Nephron progenitor cell (in vitro differentiated cells): ENCODE data around the gene HACD3.

Source experiments
- DNase-seq: peaks from one replicate; pipeline ENCODE4 v3.0.0; 2021
- H3K27ac Mint-ChIP-seq: 2 replicates; pipeline ENCODE4 v1.8.0; 2021; ENCODE audit warnings: mild to moderate bottlenecking, moderate library complexity, mixed read lengths
- H3K27me3 Mint-ChIP-seq: 2 replicates; pipeline ENCODE4 v1.8.0; 2021; ENCODE audit warnings: mild to moderate bottlenecking, low read depth, mixed read lengths; ENCODE audit not compliant: poor library complexity
- H3K36me3 Mint-ChIP-seq: 2 replicates; pipeline ENCODE4 v1.8.0; 2021; ENCODE audit warnings: low read depth, mixed read lengths
- H3K4me1 Mint-ChIP-seq: 2 replicates; pipeline ENCODE4 v1.8.0; 2021; ENCODE audit warnings: mixed read lengths
- H3K4me3 Mint-ChIP-seq: 2 replicates; pipeline ENCODE4 v1.8.0; 2021; ENCODE audit warnings: mild to moderate bottlenecking, moderate library complexity, mixed read lengths
- H3K9me3 Mint-ChIP-seq: 2 replicates; pipeline ENCODE4 v1.8.0; 2021; ENCODE audit warnings: mild to moderate bottlenecking, moderate library complexity, mixed read lengths
- TF ChIP-seq, protein P1 (sequence below): fragments of 200-600 bp; sonication (generic); IDR thresholded peaks from 2 replicates; pipeline ENCODE4 v1.5.0; 2021; ENCODE audit warnings: antibody characterized with exemption

The HACD3 gene

DNA sequence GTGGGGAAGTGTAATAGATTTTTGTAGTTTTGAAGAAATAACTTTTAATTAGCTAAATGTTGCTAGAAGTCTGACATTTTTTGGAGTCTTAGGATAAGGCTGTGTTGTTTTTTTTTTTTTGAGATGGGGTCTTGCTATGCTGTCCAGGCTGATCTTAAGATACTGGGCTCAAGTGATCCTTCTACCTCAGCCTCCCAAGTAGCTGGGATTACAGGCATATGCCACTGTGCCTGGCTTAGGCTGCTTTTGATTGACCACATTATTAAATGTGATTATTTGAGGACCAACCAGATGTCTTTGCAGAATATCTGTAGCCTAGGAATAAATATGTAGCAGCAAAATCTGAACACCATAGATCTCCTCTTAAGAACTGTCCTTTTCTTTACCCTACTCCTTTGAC lies 29.7 kb downstream of the HACD3 start:
- H3K27ac Mint-ChIP-seq: no peak overlapping the region
- H3K4me3 Mint-ChIP-seq: no peak overlapping the region
- no peaks in the 10 kb centered on the region for H3K27me3 Mint-ChIP-seq
- H3K9me3 Mint-ChIP-seq: peaks cover 15% of the 10 kb centered on the region
- H3K4me1 Mint-ChIP-seq: no peaks in the 10 kb centered on the region
- peaks cover 95% of the 10 kb centered on the region for H3K36me3 Mint-ChIP-seq
- no peak for DNase-seq
- TF ChIP-seq, protein P1, sequence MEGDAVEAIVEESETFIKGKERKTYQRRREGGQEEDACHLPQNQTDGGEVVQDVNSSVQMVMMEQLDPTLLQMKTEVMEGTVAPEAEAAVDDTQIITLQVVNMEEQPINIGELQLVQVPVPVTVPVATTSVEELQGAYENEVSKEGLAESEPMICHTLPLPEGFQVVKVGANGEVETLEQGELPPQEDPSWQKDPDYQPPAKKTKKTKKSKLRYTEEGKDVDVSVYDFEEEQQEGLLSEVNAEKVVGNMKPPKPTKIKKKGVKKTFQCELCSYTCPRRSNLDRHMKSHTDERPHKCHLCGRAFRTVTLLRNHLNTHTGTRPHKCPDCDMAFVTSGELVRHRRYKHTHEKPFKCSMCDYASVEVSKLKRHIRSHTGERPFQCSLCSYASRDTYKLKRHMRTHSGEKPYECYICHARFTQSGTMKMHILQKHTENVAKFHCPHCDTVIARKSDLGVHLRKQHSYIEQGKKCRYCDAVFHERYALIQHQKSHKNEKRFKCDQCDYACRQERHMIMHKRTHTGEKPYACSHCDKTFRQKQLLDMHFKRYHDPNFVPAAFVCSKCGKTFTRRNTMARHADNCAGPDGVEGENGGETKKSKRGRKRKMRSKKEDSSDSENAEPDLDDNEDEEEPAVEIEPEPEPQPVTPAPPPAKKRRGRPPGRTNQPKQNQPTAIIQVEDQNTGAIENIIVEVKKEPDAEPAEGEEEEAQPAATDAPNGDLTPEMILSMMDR: no peak

DNA sequence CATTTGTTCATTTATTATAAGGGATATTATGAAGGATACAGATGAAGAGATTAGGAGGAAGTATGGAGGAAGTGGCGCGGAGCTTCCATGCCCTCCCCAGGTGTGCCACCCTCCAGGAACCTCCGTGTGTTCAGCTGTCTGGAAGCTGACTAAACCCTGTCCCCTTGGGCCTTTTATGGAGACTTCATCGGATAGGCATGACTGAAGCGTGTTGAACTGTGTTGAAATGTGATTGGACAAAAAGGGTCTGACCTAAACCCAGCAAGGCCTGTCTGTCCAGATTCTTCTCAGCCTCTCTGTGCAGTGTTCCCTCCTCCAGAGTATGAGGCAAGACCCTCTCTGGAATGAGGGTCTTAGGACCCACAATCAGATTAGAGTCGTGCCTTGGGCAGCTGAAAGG lies 31.7 kb downstream of the HACD3 start:
- H3K9me3 Mint-ChIP-seq: peaks cover 33% of the 10 kb centered on the region
- peaks cover 95% of the 10 kb centered on the region for H3K36me3 Mint-ChIP-seq
- no peaks in the 10 kb centered on the region for H3K4me1 Mint-ChIP-seq
- no peak for DNase-seq
- no peaks in the 10 kb centered on the region for H3K27me3 Mint-ChIP-seq
- TF ChIP-seq, protein P1: no peak
- no peak overlapping the region for H3K4me3 Mint-ChIP-seq
- H3K27ac Mint-ChIP-seq: peak overlapping the region; percentile 76

DNA sequence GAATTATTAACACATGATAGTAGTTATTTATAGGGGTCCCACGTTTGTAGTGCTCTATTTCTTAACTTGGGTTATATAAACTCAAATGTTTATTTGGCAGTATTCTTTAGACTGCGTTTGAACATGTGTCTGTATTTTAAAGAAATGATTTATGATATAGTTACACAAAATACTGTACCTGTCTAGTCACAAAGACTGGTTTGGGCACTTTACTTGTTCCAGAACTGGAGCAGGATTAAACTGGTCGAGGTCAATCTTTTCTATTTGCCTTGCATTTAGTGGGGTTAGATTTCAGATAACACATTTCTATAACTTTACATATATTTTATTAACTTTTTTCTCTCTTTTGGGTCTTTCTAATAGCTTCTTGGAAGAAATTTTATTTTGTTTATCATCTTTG lies 39.5 kb downstream of the HACD3 start:
- Mint-ChIP-seq H3K4me1 (no peaks in the 10 kb centered on the region), H3K9me3 (peaks cover 21% of the 10 kb centered on the region), H3K4me3 (no peak overlapping the region), H3K36me3 (peaks cover 93% of the 10 kb centered on the region), H3K27me3 (no peaks in the 10 kb centered on the region), H3K27ac (no peak overlapping the region)
- DNase-seq: no peak
- TF ChIP-seq, protein P1: no peak

DNA sequence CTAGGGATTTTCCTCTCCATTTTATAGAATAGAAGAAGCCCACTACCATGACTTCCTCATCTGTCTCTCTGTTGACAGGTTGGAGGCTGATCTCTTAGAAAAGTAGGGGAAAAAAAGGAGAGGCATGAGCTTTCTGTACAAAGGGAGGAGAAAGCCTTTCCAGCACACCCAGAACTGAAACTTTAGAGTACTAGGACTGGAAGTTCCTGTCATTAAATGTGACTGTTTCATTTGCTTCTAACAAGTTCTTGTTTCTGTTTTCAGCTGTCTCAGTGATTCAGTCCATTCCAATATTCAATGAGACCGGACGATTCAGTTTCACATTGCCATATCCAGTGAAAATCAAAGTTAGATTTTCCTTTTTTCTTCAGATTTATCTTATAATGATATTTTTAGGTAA lies 41.7 kb downstream of the HACD3 start:
- Mint-ChIP-seq H3K27me3 (no peaks in the 10 kb centered on the region), H3K36me3 (peaks cover 89% of the 10 kb centered on the region), H3K4me1 (no peaks in the 10 kb centered on the region), H3K27ac (no peak overlapping the region), H3K4me3 (no peak overlapping the region), H3K9me3 (peaks cover 1% of the 10 kb centered on the region)
- DNase-seq: no peak
- TF ChIP-seq, protein P1: no peak

DNA sequence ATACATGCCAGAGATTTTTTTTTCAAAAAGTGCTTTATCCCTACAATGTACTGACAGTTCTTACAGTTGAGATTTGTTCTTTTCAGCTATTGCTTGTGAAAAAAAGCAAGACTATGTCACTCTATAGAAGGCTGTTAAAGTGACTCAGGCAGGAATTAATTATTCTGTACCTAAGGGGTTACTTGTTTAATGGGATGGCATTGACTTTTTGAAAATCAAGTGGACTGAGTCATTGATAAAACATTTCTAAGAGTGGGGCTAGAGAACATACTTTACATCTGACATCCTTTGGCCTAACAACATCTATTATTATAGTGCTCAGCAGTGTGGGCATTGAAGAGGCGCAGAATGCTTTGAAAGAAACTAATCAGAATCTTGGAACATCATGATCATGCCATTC lies 46.4 kb downstream of the HACD3 start:
- Mint-ChIP-seq H3K9me3 (no peaks in the 10 kb centered on the region), H3K27me3 (no peaks in the 10 kb centered on the region), H3K4me1 (peaks cover 12% of the 10 kb centered on the region), H3K4me3 (no peak overlapping the region), H3K27ac (peak overlapping the region; percentile 9), H3K36me3 (peaks cover 75% of the 10 kb centered on the region)
- TF ChIP-seq, protein P1: no peak
- DNase-seq: no peak

DNA sequence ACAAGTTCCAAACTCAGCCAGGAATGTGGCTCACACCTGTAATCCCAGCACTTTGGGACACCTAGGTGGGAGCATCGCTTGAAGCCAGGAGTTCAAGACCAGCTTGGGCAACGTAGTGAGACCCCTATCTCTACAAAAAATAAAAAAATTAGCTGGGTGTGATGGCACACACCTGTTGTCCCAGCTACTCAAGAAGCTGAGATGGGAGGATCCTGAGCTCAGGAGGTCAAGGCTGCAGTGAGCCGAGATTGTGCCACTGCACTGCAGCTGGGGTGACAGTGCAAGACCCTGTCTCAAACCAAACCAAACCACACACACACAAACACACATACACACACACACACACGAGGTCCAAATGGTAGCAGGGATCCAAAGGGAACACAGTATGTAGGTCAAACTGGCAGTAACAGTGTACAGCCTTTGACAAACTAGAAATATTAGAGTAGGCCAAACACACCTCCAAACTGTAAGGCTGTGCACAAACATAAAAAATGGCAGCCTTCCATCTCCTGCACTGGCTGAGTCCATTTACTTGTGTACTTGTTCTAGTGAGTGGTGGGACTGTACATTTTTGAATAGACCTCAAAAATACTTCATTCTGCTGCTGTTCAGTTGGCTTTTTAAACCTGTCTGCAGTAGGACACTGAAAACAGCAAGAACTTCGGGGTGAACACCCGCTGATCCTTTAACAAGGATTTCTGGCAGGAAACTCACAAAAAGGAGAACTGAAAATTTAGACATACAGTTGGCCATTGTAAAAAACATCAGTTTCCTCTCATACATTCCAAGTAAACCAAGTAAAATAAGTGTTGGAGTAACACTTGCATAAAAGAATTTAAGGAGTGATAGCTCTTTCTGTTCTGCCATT lies 47.1 kb downstream of the HACD3 start:
- TF ChIP-seq, protein P1: no peak
- H3K4me1 Mint-ChIP-seq: peaks cover 18% of the 10 kb centered on the region
- H3K9me3 Mint-ChIP-seq: no peaks in the 10 kb centered on the region

More for the DNA sequence above, 47.1 kb downstream of the HACD3 start:
- no peaks in the 10 kb centered on the region for H3K27me3 Mint-ChIP-seq
- H3K4me3 Mint-ChIP-seq: no peak overlapping the region
- peak overlapping the region; percentile 75 for H3K27ac Mint-ChIP-seq
- no peak for DNase-seq
- H3K36me3 Mint-ChIP-seq: peaks cover 75% of the 10 kb centered on the region
